C4-2B (cell line): ENCODE results near the gene MYCT1.
A peak's percentile ranks its signal among the peaks of the same experiment; 100 is the strongest.
"Not testable (repeated sequence)": the region's sequence is repeated elsewhere in the genome, so short reads cannot be mapped to it uniquely, and the experiment has no call there.

Source experiments
- H3K27ac ChIP-seq: fragments of 450-650 bp; 2 replicates; pipeline ENCODE4 v1.5.1; 2017
- ZFX ChIP-seq: fragments of 450-650 bp; IDR thresholded peaks from 2 replicates; pipeline ENCODE4 v1.6.1; 2017
- TF ChIP-seq, protein P1 (sequence below): fragments of 450-650 bp; conservative IDR thresholded peaks from 2 replicates; pipeline ENCODE4 v1.5.1; 2017; ENCODE audit warnings: mild to moderate bottlenecking

MYCT1 gene

DNA sequence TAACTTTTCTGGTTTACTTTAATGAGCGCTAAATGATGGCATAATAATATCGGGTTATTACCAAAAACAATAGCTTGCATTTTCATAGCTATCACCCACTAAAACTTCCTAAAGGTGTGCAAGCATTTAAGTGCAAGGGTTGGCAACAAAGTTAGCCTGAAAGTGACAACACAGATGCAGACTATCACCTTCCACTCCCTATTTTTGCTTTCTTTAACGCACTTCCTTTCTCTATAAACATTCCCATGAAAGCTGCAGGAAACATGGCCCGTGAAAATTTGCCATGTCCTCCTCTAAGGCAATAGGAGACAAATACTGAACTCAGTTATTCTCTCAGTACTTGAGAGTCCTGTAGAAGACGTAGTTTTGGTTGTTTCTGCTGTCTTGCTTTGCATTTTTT, 2.7 kb downstream of the MYCT1 start:
- TF ChIP-seq ZFX: no peak
- TF ChIP-seq, protein P1, sequence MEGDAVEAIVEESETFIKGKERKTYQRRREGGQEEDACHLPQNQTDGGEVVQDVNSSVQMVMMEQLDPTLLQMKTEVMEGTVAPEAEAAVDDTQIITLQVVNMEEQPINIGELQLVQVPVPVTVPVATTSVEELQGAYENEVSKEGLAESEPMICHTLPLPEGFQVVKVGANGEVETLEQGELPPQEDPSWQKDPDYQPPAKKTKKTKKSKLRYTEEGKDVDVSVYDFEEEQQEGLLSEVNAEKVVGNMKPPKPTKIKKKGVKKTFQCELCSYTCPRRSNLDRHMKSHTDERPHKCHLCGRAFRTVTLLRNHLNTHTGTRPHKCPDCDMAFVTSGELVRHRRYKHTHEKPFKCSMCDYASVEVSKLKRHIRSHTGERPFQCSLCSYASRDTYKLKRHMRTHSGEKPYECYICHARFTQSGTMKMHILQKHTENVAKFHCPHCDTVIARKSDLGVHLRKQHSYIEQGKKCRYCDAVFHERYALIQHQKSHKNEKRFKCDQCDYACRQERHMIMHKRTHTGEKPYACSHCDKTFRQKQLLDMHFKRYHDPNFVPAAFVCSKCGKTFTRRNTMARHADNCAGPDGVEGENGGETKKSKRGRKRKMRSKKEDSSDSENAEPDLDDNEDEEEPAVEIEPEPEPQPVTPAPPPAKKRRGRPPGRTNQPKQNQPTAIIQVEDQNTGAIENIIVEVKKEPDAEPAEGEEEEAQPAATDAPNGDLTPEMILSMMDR: no peak
- no peak overlapping the region for H3K27ac ChIP-seq

GRCh38 chr6:152701081-152701862, 3.6 kb downstream of the MYCT1 start:
- no peak overlapping the region for H3K27ac ChIP-seq
- TF ChIP-seq, protein P1: no peak
- no peak for TF ChIP-seq ZFX

DNA sequence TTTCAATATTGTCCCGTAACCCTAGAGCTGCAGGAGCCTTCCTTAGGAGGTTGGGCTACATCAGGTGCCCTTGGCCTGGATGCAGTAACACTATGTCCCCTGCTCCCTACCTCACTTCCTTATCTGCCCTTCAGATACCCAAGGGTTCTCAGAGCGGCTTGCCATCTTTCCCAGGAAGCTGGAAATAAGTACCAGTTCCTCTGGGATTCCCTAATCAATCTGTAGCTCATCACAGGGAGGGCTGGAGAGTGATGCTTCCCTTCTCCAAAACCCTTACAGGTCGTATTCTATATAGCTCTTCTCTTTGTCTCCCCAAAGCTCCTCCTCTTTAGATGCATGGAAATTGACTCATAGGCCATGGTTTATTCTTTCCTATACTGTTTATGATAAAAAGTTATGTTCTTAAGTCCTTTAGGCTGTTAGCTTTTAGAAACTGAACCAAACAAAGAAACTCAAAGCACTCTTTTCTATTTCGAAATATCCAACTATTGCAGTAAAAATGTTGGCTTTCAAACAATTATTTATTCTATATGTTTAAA, 4.2 kb downstream of the MYCT1 start:
- TF ChIP-seq, protein P1: no peak
- no peak for TF ChIP-seq ZFX
- H3K27ac ChIP-seq: no peak overlapping the region

- H3K27ac ChIP-seq: not testable (repeated sequence)
These were observed 6.1 kb downstream of the MYCT1 start for GRCh38 chr6:152703750-152704149.

- TF ChIP-seq ZFX: no peak
- TF ChIP-seq, protein P1: no peak
- H3K27ac ChIP-seq: no peak overlapping the region
These were observed 7.6 kb downstream of the MYCT1 start for GRCh38 chr6:152705327-152705726.

GRCh38 chr6:152716322-152716721, 18.6 kb downstream of the MYCT1 start:
- no peak overlapping the region for H3K27ac ChIP-seq
- TF ChIP-seq, protein P1: peak; percentile 15
- TF ChIP-seq ZFX: no peak

DNA sequence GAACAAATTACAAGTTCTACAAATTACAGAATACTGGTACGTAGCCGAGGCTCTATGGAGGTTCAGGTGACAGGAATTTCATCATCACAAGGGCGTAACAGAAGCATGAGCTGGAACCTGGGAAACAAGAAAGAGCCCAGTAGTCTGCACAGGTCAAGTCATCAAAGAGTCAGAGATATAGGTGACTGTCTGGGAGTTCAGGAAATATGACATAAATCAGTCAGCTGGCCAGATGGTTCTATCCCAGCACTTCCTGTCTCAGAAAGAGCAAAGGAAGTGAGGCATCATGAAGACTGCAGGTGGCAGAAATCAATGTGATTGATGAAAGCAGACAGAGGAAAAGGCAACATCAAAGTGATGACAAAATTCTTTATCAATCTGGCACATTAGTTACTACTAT, 23.3 kb downstream of the MYCT1 start:
- TF ChIP-seq, protein P1: no peak
- no peak for TF ChIP-seq ZFX
- no peak overlapping the region for H3K27ac ChIP-seq

DNA sequence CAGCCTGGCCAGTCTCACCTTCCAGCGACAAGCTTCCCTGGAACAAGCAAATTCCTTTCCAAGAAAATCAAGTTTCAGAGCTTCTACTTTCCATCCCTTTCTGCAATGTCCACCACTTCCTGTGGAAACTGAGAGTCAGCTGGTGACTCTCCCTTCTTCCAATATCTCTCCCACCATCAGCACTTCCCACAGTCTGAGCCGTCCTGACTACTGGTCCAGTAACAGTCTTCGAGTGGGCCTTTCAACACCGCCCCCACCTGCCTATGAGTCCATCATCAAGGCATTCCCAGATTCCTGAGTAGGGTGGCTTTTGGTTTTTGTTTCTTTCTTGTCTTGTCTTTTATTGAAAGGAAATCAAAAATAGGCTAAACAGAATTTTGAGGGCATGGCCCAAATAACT, 24.3 kb downstream of the MYCT1 start:
- no peak for TF ChIP-seq ZFX
- TF ChIP-seq, protein P1: no peak

More for the DNA sequence above, 24.3 kb downstream of the MYCT1 start:
- H3K27ac ChIP-seq: no peak overlapping the region
